Psoas muscle (tissue), 8 donors: ENCODE data around the gene ZNF567. TPM values are rescaled to one million over a fixed set of nuclear protein-coding genes. Genes with fewer than 3 reads are reported as not detected.
"Not testable (repeated sequence)": the region's sequence is repeated elsewhere in the genome, so short reads cannot be mapped to it uniquely, and the experiment has no call there.

Experiments
- ATAC-seq, 4 donors: fragments of 200-7000 bp; cut with Tn5 transposase; one replicate each; pipeline ENCODE4 v1.9.1; 2020; ENCODE audit warnings: moderate library complexity in 3 of 4, mild to moderate bottlenecking in 2 of 4
- DNase-seq, 2 donors: peaks; one replicate each; pipeline ENCODE4 v3.0.0-alpha.2; 2020
- H3K27ac ChIP-seq: fragments of 200-600 bp; one replicate; pipeline ENCODE4 v1.8.0; 2022
- H3K27me3 ChIP-seq, 3 donors: fragments of 200-600 bp in 1 of 3; one replicate each; pipeline versions ENCODE4 v1.6.1 to v1.8.0; 2013 to 2022; ENCODE audit warnings: low read length in 2 of 3, mild to moderate bottlenecking in 2 of 3, moderate library complexity in 1 of 3; ENCODE audit not compliant: insufficient read depth in 3 of 3
- H3K36me3 ChIP-seq, 2 donors: fragments of 200-600 bp in 1 of 2; one replicate each; pipeline versions ENCODE4 v1.6.1 to v1.8.0; 2013 to 2022; ENCODE audit warnings: low read depth in 1 of 2, mild to moderate bottlenecking in 1 of 2, moderate library complexity in 1 of 2; ENCODE audit not compliant: insufficient read depth in 1 of 2
- H3K4me1 ChIP-seq: fragments of 200-600 bp; one replicate; pipeline ENCODE4 v1.8.0; 2022
- H3K4me3 ChIP-seq: fragments of 200-600 bp; one replicate; pipeline ENCODE4 v1.8.0; 2022; ENCODE audit warnings: mild to moderate bottlenecking
- H3K9me3 ChIP-seq: fragments of 200-600 bp; one replicate; pipeline ENCODE4 v1.8.0; 2022
- WGBS, 3 donors: extraction: QIAGEN DNeasy Blood & Tissue Kit; methylation state at CpG; one replicate each; pipeline versions ENCODE4 v1.1.6 to v1.1.7; 2013; 5-methylcytosine and 5-hydroxymethylcytosine counted together
- intact Hi-C, 2 donors: fragments of 100-400 bp; cut with DNase I; formaldehyde crosslinking; loops; one replicate each; pipeline versions ENCODE4 v1.11.0 to v1.14.2; 2022
- polyA plus RNA-seq, 3 donors: library from polyadenylated mRNA; stranded (reverse); fragments of 200-250 nt; gene quantifications; one replicate each; pipeline ENCODE4 v1.2.3, GENCODE V29; 2013
- total RNA-seq, 4 donors: library from RNA; stranded (reverse); fragmentation: NEBNext Ultra II Directional in 2 of 4; extraction: Animal tissue kit (Norgen Biotek cat#: 25700) in 2 of 4; gene quantifications; one replicate each; pipeline versions ENCODE4 v1.2.1 to v1.2.4, GENCODE V29; 2021 to 2023
- TF ChIP-seq, protein P1 (sequence below): fragments of 200-600 bp; IDR thresholded peaks from one replicate; pipeline ENCODE4 v1.8.0; 2022; ENCODE audit warnings: antibody characterized with exemption
- donor health status: healthy with polysubstance abuse.
- donor health status: DM: no; HTN: no; CAD: no; lungs with moderate emphysema.
- donor health status: Bipolar disorder and iron deficiency.
- donor health status: healthy.
- donor health status: DM: yes; HTN: yes; CAD: no.
- donor health status: DM: no; HTN: no; CAD: no.
- donor health status: DM: no; HTN: no; CAD: no.
- donor health status: DM: yes; HTN: yes; CAD: no.

Gene ZNF567
- total and polyA plus RNA-seq, 7 donors: 0.73 to 3.6 (median 2.2) TPM

DNA sequence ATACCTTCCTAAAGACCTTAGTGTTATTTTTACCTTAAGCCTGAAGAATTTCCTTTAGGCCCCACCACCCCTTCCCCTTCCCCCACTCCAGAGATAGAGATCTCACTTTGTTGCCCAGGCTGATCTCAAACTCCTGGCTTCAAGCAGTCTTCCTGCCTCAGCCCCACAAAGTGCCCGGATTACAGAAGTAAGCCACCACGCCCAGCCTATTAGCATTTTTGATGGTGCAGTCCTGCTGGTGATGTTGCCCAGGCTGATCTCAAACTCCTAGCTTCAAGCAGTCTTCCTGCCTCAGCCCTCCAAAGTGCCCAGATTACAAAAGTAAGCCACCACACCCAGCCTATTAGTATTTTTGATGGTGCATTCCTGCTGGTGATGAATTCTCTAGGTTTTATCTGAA lies 22.0 kb downstream of the ZNF567 start:
- Histone ChIP-seq H3K9me3 (peaks cover 97% of the 10 kb centered on the region), H3K36me3 (peaks cover 20 to 24% of the 10 kb centered on the region in 2 donors), H3K4me3 (no peak overlapping the region), H3K27me3 (no peaks in the 10 kb centered on the region), H3K27ac (no peak overlapping the region), H3K4me1 (no peaks in the 10 kb centered on the region)
- DNase-seq (no peak), ATAC-seq (no peak)
- 88 to 90% (median 88%) methylated on average over 2 of the region's 2 CpGs for WGBS, 3 donors
- TF ChIP-seq, protein P1, sequence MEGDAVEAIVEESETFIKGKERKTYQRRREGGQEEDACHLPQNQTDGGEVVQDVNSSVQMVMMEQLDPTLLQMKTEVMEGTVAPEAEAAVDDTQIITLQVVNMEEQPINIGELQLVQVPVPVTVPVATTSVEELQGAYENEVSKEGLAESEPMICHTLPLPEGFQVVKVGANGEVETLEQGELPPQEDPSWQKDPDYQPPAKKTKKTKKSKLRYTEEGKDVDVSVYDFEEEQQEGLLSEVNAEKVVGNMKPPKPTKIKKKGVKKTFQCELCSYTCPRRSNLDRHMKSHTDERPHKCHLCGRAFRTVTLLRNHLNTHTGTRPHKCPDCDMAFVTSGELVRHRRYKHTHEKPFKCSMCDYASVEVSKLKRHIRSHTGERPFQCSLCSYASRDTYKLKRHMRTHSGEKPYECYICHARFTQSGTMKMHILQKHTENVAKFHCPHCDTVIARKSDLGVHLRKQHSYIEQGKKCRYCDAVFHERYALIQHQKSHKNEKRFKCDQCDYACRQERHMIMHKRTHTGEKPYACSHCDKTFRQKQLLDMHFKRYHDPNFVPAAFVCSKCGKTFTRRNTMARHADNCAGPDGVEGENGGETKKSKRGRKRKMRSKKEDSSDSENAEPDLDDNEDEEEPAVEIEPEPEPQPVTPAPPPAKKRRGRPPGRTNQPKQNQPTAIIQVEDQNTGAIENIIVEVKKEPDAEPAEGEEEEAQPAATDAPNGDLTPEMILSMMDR: no peak
- intact Hi-C loops: no loop called here

GRCh38 chr19:36719687-36720556 lies 32.5 kb downstream of the ZNF567 start:
- peaks cover 22 to 66% of the 10 kb centered on the region in 2 donors for H3K36me3 ChIP-seq
- intact Hi-C loops: no loop called here

GRCh38 chr19:36736166-36736565 lies 48.8 kb downstream of the ZNF567 start:
- H3K9me3 ChIP-seq: peaks cover 97% of the 10 kb centered on the region
- H3K4me3 ChIP-seq, H3K27ac ChIP-seq, intact Hi-C loops, H3K27me3 ChIP-seq, H3K4me1 ChIP-seq, DNase-seq, ATAC-seq: not testable (repeated sequence)
- WGBS, 3 donors: 43 to 59% (median 58%) methylated on average over 9 of the region's 9 CpGs
- peaks cover 0 to 13% of the 10 kb centered on the region in 2 donors for H3K36me3 ChIP-seq

More at GRCh38 chr19:36719687-36720556, 32.5 kb downstream of the ZNF567 start:
- TF ChIP-seq, protein P1: no peak
- ATAC-seq (no peak), DNase-seq (no peak)
- Histone ChIP-seq H3K4me1 (no peaks in the 10 kb centered on the region), H3K27ac (no peak overlapping the region), H3K9me3 (peaks cover 91% of the 10 kb centered on the region), H3K4me3 (no peak overlapping the region), H3K27me3 (no peaks in the 10 kb centered on the region)
- WGBS, 3 donors: 98 to 99% (median 99%) methylated on average over 10 of the region's 10 CpGs

DNA sequence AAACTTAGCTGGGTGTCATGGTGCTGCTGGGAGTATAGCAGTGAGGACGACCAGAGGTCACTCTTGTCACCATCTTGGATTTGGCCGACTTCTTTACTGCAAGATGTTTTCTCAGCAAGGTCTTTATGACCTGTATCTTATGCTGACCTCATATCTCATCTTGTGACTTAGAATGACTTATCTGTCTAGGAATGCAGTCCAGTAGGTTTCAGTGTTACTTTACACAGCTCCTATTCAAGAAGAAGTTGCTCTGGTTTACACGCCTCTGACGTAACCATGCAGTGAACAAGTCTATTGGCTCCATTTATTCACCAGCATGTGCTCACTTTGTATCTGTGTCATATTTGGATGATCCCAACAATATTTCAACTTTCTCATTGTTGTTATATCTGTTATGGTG lies 58.5 kb downstream of the ZNF567 start:
- no peaks in the 10 kb centered on the region for H3K27me3 ChIP-seq
- WGBS, 3 donors: 97 to 98% (median 98%) methylated on average over 4 of the region's 4 CpGs
- TF ChIP-seq, protein P1: no peak
- H3K36me3 ChIP-seq: peaks cover 5 to 26% of the 10 kb centered on the region in 2 donors
- no peak overlapping the region for H3K27ac ChIP-seq
- H3K4me1 ChIP-seq: no peaks in the 10 kb centered on the region
- no peak for DNase-seq
- no peak overlapping the region for H3K4me3 ChIP-seq
- peaks cover 99% of the 10 kb centered on the region for H3K9me3 ChIP-seq
- ATAC-seq: no peak
- intact Hi-C loops: no loop called here

DNA sequence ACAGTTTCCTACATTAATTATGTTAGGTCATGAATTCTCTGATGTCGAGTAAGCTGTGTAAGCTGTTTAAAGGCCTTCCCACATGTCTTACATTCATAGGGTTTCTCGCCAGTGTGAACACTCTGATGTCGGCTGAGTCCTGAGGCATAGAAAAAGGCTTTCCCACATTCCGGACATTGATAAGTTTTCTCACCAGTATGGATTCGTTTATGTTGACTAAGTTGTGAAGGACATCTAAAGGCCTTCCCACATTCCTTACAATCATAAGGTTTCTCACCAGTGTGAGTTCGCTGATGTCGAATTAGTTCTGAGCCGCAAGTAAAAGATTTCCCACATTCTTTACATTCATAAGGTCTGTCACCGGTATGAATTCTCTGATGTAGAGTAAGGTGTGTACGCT lies 60.3 kb downstream of the ZNF567 start:
- Histone ChIP-seq H3K9me3 (peaks cover 99% of the 10 kb centered on the region), H3K4me1 (no peaks in the 10 kb centered on the region), H3K27ac (no peak overlapping the region), H3K4me3 (no peak overlapping the region), H3K27me3 (no peaks in the 10 kb centered on the region), H3K36me3 (peaks cover 5 to 26% of the 10 kb centered on the region in 2 donors)
- intact Hi-C loops: no loop called here
- DNase-seq: no peak
- ATAC-seq: no peak
- TF ChIP-seq, protein P1: no peak
- 96 to 99% (median 99%) methylated on average over 10 of the region's 10 CpGs for WGBS, 3 donors
